Activated T-helper 17 cell treated with anti-CD3 and anti-CD28 coated beads, Interleukin-2, amount 50 U/mL, for 72 hours (primary cell): ENCODE data around the gene CPSF3. TPM values are rescaled to one million over a fixed set of nuclear protein-coding genes. Genes with fewer than 3 reads are reported as not detected.
"Not testable (repeated sequence)": the region's sequence is repeated elsewhere in the genome, so short reads cannot be mapped to it uniquely, and the experiment has no call there.

Source experiments
- ATAC-seq: fragments of 150-1000 bp; cut with Tn5 transposase; replicated peaks from 2 replicates; pipeline ENCODE4 v1.10.0; 2021; ENCODE audit warnings: mild to moderate bottlenecking, moderate library complexity
- H3K27ac Mint-ChIP-seq: one replicate; pipeline ENCODE4 v1.8.0; 2022; ENCODE audit warnings: mixed read lengths
- H3K27me3 Mint-ChIP-seq: one replicate; pipeline ENCODE4 v1.8.0; 2022; ENCODE audit warnings: mixed read lengths
- H3K36me3 Mint-ChIP-seq: one replicate; pipeline ENCODE4 v1.8.0; 2022; ENCODE audit warnings: low read depth, mild to moderate bottlenecking, mixed read lengths
- H3K4me1 Mint-ChIP-seq: one replicate; pipeline ENCODE4 v1.8.0; 2022; ENCODE audit warnings: mixed read lengths
- H3K4me3 Mint-ChIP-seq: one replicate; pipeline ENCODE4 v1.8.0; 2022; ENCODE audit warnings: mild to moderate bottlenecking, mixed read lengths
- H3K9me3 Mint-ChIP-seq: one replicate; pipeline ENCODE4 v1.8.0; 2022; ENCODE audit warnings: mixed read lengths
- total RNA-seq, 2 donors: library from RNA; stranded (reverse); gene quantifications; one replicate each; pipeline ENCODE4 v1.2.3, GENCODE V29; 2022

The CPSF3 gene
- total RNA-seq, 2 donors from 2014 or later, result 34.5 to 53.8 TPM

GRCh38 chr2:9484533-9484932 lies 61.1 kb downstream of the CPSF3 start:
- ATAC-seq, result no peak
- H3K9me3 Mint-ChIP-seq, result no peaks in the 10 kb centered on the region
- peak overlapping the region; percentile 41 for H3K27ac Mint-ChIP-seq
- H3K4me3 Mint-ChIP-seq, result no peak overlapping the region
- no peaks in the 10 kb centered on the region for H3K27me3 Mint-ChIP-seq
- H3K36me3 Mint-ChIP-seq, result peaks cover 99% of the 10 kb centered on the region
- peaks cover 7% of the 10 kb centered on the region for H3K4me1 Mint-ChIP-seq

- H3K4me1 Mint-ChIP-seq, result peaks cover 17% of the 10 kb centered on the region
- peak overlapping the region; percentile 87 for H3K27ac Mint-ChIP-seq
- H3K4me3 Mint-ChIP-seq, result no peak overlapping the region
- H3K27me3 Mint-ChIP-seq, result no peaks in the 10 kb centered on the region
- H3K36me3 Mint-ChIP-seq, result peaks cover 100% of the 10 kb centered on the region
- peak; percentile 84 for ATAC-seq
- H3K9me3 Mint-ChIP-seq, result no peaks in the 10 kb centered on the region
Observed at GRCh38 chr2:9488583-9489547, 65.4 kb downstream of the CPSF3 start.

GRCh38 chr2:9490789-9491188 lies 67.3 kb downstream of the CPSF3 start:
- Mint-ChIP-seq H3K9me3 (no peaks in the 10 kb centered on the region), H3K36me3 (peaks cover 99% of the 10 kb centered on the region), H3K4me1 (peaks cover 28% of the 10 kb centered on the region), H3K4me3 (no peak overlapping the region), H3K27ac (no peak overlapping the region), H3K27me3 (no peaks in the 10 kb centered on the region)
- ATAC-seq, result no peak

GRCh38 chr2:9492927-9493326 lies 69.5 kb downstream of the CPSF3 start:
- peaks cover 38% of the 10 kb centered on the region for H3K4me1 Mint-ChIP-seq

GRCh38 chr2:9493478-9493877 lies 70.0 kb downstream of the CPSF3 start:
- H3K9me3 Mint-ChIP-seq, result no peaks in the 10 kb centered on the region
- peak; percentile 71 for ATAC-seq
- H3K4me3 Mint-ChIP-seq, result peak overlapping the region; percentile 35

More at GRCh38 chr2:9492927-9493326, 69.5 kb downstream of the CPSF3 start:
- H3K4me3 Mint-ChIP-seq, result peak overlapping the region; percentile 35
- H3K27me3 Mint-ChIP-seq, result no peaks in the 10 kb centered on the region
- peak overlapping the region; percentile 76 for H3K27ac Mint-ChIP-seq
- no peak for ATAC-seq
- peaks cover 98% of the 10 kb centered on the region for H3K36me3 Mint-ChIP-seq
- no peaks in the 10 kb centered on the region for H3K9me3 Mint-ChIP-seq

GRCh38 chr2:9494081-9494480 lies 70.6 kb downstream of the CPSF3 start:
- no peaks in the 10 kb centered on the region for H3K9me3 Mint-ChIP-seq
- H3K36me3 Mint-ChIP-seq, result peaks cover 98% of the 10 kb centered on the region
- H3K4me1 Mint-ChIP-seq, result peaks cover 31% of the 10 kb centered on the region
- no peaks in the 10 kb centered on the region for H3K27me3 Mint-ChIP-seq
- H3K27ac Mint-ChIP-seq, result peak overlapping the region; percentile 76
- peak overlapping the region; percentile 35 for H3K4me3 Mint-ChIP-seq
- peak; percentile 56 for ATAC-seq

More at GRCh38 chr2:9493478-9493877, 70.0 kb downstream of the CPSF3 start:
- peaks cover 36% of the 10 kb centered on the region for H3K4me1 Mint-ChIP-seq
- peaks cover 98% of the 10 kb centered on the region for H3K36me3 Mint-ChIP-seq
- H3K27ac Mint-ChIP-seq, result peak overlapping the region; percentile 76
- H3K27me3 Mint-ChIP-seq, result no peaks in the 10 kb centered on the region

- Mint-ChIP-seq H3K4me3 (no peak overlapping the region), H3K27ac (peak overlapping the region; percentile 9), H3K9me3 (no peaks in the 10 kb centered on the region), H3K4me1 (peaks cover 31% of the 10 kb centered on the region), H3K36me3 (peaks cover 98% of the 10 kb centered on the region), H3K27me3 (no peaks in the 10 kb centered on the region)
- peak; percentile 47 for ATAC-seq
Observed at GRCh38 chr2:9497017-9497416, 73.6 kb downstream of the CPSF3 start.

GRCh38 chr2:9498210-9498609 lies 74.8 kb downstream of the CPSF3 start:
- H3K27me3 Mint-ChIP-seq, result no peaks in the 10 kb centered on the region
- H3K36me3 Mint-ChIP-seq, result peaks cover 98% of the 10 kb centered on the region
- H3K4me3 Mint-ChIP-seq, result no peak overlapping the region
- H3K9me3 Mint-ChIP-seq, result no peaks in the 10 kb centered on the region
- no peak for ATAC-seq
- H3K27ac Mint-ChIP-seq, result no peak overlapping the region
- H3K4me1 Mint-ChIP-seq, result peaks cover 28% of the 10 kb centered on the region

- Mint-ChIP-seq H3K4me1 (peaks cover 7% of the 10 kb centered on the region), H3K4me3 (no peak overlapping the region), H3K27ac (peak overlapping the region; percentile 73), H3K27me3 (no peaks in the 10 kb centered on the region), H3K36me3 (peaks cover 96% of the 10 kb centered on the region), H3K9me3 (no peaks in the 10 kb centered on the region)
- ATAC-seq, result no peak
Observed at GRCh38 chr2:9508931-9509330, 85.5 kb downstream of the CPSF3 start.

- H3K4me3 Mint-ChIP-seq, ATAC-seq, H3K27ac Mint-ChIP-seq, H3K27me3 Mint-ChIP-seq, H3K9me3 Mint-ChIP-seq, H3K4me1 Mint-ChIP-seq: not testable (repeated sequence)
- H3K36me3 Mint-ChIP-seq, result peaks cover 83% of the 10 kb centered on the region
Observed at GRCh38 chr2:9513946-9514345, 90.5 kb downstream of the CPSF3 start.

GRCh38 chr2:9517118-9517782 lies 93.8 kb downstream of the CPSF3 start:
- no peaks in the 10 kb centered on the region for H3K4me1 Mint-ChIP-seq
- H3K27me3 Mint-ChIP-seq, result no peaks in the 10 kb centered on the region
- H3K36me3 Mint-ChIP-seq, result peaks cover 87% of the 10 kb centered on the region
- H3K27ac Mint-ChIP-seq, result no peak overlapping the region
- H3K4me3 Mint-ChIP-seq, result no peak overlapping the region
- ATAC-seq, result no peak
- no peaks in the 10 kb centered on the region for H3K9me3 Mint-ChIP-seq

GRCh38 chr2:9518163-9518562 lies 94.7 kb downstream of the CPSF3 start:
- H3K4me3 Mint-ChIP-seq, result no peak overlapping the region
- no peak overlapping the region for H3K27ac Mint-ChIP-seq
- H3K9me3 Mint-ChIP-seq, result no peaks in the 10 kb centered on the region
- H3K27me3 Mint-ChIP-seq, result no peaks in the 10 kb centered on the region
- H3K4me1 Mint-ChIP-seq, result no peaks in the 10 kb centered on the region
- no peak for ATAC-seq
- H3K36me3 Mint-ChIP-seq, result peaks cover 87% of the 10 kb centered on the region

GRCh38 chr2:9518780-9519179 lies 95.3 kb downstream of the CPSF3 start:
- H3K27me3 Mint-ChIP-seq, result no peaks in the 10 kb centered on the region
- H3K9me3 Mint-ChIP-seq, result no peaks in the 10 kb centered on the region
- peaks cover 87% of the 10 kb centered on the region for H3K36me3 Mint-ChIP-seq
- H3K27ac Mint-ChIP-seq, result peak overlapping the region; percentile 61
- H3K4me1 Mint-ChIP-seq, result no peaks in the 10 kb centered on the region
- no peak overlapping the region for H3K4me3 Mint-ChIP-seq
- no peak for ATAC-seq

- H3K4me1 Mint-ChIP-seq, result no peaks in the 10 kb centered on the region
- no peak overlapping the region for H3K4me3 Mint-ChIP-seq
- H3K27ac Mint-ChIP-seq, result peak overlapping the region; percentile 61
- H3K36me3 Mint-ChIP-seq, result peaks cover 87% of the 10 kb centered on the region
- H3K9me3 Mint-ChIP-seq, result no peaks in the 10 kb centered on the region
- H3K27me3 Mint-ChIP-seq, result no peaks in the 10 kb centered on the region
- peak; percentile 42 for ATAC-seq
Observed at GRCh38 chr2:9519250-9519649, 95.8 kb downstream of the CPSF3 start.
